Inferior parietal cortex (tissue), 1 donor: ENCODE measurements around the gene ZNF618.

ENCODE experiments used
- DNase-seq: peaks from one replicate; pipeline ENCODE4 v3.0.0-alpha.2; 2016; ENCODE audit errors: extremely low spot score

The ZNF618 gene

GRCh38 chr9:113882636-113883164 is 6.6 kb downstream of the ZNF618 start:
- no peak for DNase-seq

DNA sequence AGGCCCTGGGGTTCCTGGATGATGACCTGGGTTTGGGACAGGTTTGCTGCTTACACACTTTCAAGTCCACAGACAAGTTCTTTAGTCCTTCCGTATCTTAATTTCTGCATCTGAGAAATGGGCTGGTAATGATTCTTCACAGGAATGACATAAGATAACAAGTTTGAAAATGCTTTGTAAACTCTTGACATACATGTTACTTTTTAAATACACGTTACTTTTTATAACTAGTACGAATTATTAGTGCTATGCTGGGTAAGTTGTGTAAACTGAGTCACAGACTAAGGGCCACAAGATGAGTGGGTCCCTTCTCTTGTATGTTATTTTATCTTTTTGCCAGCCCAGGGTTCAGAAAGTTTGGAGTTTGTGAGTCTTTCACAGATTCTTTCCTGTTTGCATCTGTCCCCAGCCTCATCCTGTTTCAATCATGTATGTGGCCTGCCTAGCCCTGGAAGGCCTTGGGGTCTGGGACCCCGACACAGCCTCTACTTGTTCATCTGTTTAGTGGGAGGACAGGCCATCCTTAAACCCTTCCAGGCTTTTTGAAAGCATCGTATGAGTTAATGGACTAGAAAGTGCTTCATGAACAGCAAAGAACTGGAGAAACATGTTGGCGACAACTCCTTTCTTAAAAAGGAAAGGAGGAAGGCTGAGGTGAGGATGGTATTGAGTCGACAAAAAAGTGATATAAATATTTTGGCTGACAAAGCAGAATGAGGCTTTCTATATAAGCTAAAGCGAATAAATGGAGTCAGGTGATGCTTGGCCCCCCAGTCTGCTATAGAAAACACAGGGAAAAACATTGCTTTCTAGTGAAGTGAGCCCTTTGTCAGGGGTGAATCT is 9.3 kb downstream of the ZNF618 start:
- DNase-seq, result no peak

GRCh38 chr9:113886026-113886369 is 9.9 kb downstream of the ZNF618 start:
- no peak for DNase-seq

DNA sequence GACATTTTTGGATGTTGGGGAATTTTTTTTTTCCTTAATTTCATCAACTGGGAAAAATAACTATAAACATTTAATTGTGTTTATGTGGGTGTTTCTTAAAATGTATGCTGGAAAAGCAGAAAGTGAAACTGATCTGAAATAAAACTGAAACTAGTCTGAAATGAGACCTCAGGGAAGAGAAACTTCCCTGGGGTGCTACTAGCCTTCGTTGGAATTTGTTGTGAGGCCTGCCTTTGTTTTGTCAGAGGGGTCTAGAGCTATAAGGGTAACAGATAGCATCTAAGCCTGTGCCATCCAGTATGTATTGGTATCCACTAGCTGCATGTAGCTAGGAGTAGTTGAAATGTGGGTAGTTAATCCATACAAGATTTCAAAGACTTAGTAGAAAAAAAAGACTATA is 10.4 kb downstream of the ZNF618 start:
- DNase-seq, result no peak

GRCh38 chr9:113886933-113887332 is 10.8 kb downstream of the ZNF618 start:
- DNase-seq, result no peak

- no peak for DNase-seq
Measured at GRCh38 chr9:113887436-113887835, 11.3 kb downstream of the ZNF618 start.

DNA sequence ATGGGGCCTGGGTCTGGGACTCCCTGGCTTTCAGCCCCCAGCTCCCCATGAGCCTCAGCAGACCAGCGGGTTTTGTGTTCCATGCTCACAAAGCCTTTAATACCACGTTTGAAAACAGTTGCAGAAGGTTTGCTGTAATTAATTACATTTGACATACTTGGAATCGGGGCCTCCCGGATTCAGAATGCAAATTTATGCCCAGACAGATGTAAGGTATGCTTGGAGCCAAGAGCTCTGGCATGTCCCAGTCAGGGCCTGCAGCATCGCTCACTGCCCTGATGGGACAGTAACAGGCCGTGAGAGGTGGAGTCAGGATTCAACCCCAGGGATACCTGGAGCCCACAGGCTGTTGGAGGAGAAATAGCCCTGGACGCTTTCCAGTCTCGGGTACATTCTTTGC is 12.2 kb downstream of the ZNF618 start:
- DNase-seq, result no peak

GRCh38 chr9:113888976-113889375 is 12.9 kb downstream of the ZNF618 start:
- no peak for DNase-seq

DNA sequence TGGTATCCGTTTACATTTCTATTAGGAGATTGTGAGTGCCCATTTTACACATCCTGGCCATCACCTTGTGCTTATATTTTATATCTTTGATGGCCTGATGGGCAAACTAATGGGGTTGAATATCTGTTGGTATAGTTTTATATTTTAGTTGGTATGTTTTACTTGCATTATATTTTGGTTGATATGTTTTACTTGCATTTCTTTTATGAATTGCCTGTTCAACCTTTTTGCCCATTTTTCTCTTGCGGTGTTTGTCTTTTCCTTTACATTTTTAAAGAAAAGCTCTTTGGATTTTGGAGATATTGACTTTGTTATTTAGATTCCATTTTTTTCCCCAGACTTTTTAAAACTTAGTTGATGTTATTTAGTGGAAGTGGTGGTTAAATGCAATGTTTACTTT is 14.6 kb downstream of the ZNF618 start:
- DNase-seq, result no peak

- DNase-seq, result no peak
Measured at GRCh38 chr9:113892861-113893491, 16.9 kb downstream of the ZNF618 start.

DNA sequence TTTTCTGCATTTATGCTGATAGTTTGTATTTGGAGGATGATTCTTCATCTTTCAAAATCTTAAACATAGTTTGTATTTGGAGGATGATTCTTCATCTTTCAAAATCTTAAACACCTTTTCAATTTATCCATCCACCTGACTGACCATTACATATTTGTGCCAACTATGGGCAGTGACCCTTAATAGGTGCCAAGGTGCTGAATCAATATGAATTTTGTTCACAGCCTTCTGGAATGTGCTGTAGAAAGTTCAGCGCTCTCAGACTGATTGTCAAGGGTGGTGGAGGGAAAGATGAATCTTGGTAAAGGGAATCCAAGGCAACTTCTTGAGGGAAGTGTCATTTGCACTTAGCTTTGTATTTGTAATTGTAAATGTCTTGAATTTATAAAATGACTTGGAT is 18.1 kb downstream of the ZNF618 start:
- DNase-seq, result no peak

DNA sequence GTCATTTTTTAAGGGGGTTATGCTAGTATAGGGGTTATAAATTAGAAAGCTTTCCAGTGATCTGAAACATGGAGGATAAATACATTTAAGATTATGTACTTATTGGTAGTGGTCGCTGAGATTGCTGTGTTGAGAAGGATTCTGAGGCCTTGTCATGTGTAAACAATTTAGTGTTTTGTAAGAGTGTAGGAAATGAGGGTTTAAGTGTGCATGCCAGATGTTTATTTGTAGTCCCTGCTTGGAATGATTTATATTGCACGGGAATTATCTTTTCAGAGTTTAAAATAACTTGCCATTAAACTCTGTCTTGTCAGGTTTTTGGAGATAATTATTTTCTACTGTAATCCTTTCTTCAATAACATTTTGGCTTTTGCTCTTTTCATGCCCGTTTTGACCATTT is 19.4 kb downstream of the ZNF618 start:
- no peak for DNase-seq

GRCh38 chr9:113896713-113897112 is 20.6 kb downstream of the ZNF618 start:
- no peak for DNase-seq

- no peak for DNase-seq
Measured at GRCh38 chr9:113898151-113898550, 22.0 kb downstream of the ZNF618 start.

GRCh38 chr9:113898596-113898995 is 22.5 kb downstream of the ZNF618 start:
- DNase-seq, result no peak

GRCh38 chr9:113899205-113899604 is 23.1 kb downstream of the ZNF618 start:
- DNase-seq, result no peak

- DNase-seq, result peak; percentile 5
Measured at GRCh38 chr9:113901221-113901688, 25.1 kb downstream of the ZNF618 start.

GRCh38 chr9:113903514-113904077 is 27.5 kb downstream of the ZNF618 start:
- no peak for DNase-seq

GRCh38 chr9:113906411-113907110 is 30.5 kb downstream of the ZNF618 start:
- no peak for DNase-seq

GRCh38 chr9:113907282-113907681 is 31.2 kb downstream of the ZNF618 start:
- no peak for DNase-seq

GRCh38 chr9:113909421-113909820 is 33.3 kb downstream of the ZNF618 start:
- DNase-seq, result no peak

DNA sequence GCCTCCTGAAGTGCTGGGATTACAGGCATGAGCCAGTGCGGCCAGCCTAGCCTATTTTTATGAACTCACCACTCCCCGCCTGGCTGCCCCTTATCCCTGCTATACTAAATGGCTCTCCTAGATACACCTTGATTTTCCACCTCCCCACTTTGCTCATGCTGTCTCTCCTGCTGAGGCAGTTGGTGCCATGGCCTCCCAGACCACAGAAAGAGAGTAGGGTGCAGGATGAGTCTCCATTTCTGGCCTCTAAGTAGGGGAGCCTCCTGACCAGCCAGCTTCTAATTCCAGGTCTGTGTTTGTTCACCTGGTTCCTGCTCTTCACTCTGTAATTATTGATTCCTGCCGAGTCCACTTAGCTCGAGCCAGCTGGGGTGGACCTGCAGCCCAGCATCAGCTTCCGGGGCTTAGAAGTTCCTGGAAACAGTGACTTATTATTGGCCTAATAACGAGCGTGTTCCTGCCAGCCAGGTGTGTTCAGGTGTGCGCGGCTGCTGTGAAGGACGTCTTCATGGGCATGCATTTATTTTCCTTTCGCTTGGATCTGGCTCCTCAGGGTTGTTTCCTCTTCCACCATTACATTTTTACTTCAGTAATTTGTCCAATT is 34.0 kb downstream of the ZNF618 start:
- no peak for DNase-seq
